ENCODE measurements around the gene RAB15. TPM values are rescaled to one million over a fixed set of nuclear protein-coding genes. Genes with fewer than 3 reads are reported as not detected.

The RAB15 gene
- total and polyA plus RNA-seq, 12 donors: 8.2 to 94.3 (median 31.6) TPM

- ATAC-seq (no peak), DNase-seq (no peak)
- Histone ChIP-seq H3K4me3 (no peak overlapping the region), H3K9me3 (no peaks in the 10 kb centered on the region), H3K27me3 (no peaks in the 10 kb centered on the region), H3K36me3 (peaks cover 0 to 81% (median 5%) of the 10 kb centered on the region in 9 donors), H3K27ac (no peak overlapping the region), H3K4me1 (peaks cover 0 to 33% (median 11%) of the 10 kb centered on the region in 9 donors)
- no peak for TF ChIP-seq CTCF (IDR thresholded peaks at IDR 0.05)
- intact Hi-C loops (cut with DNase I): no loop called here
- WGBS, 2 donors: 93 to 94% methylated on average over 12 of the region's 12 CpGs
Measured at GRCh38 chr14:64945431-64946178, 26.5 kb downstream of the RAB15 start.

DNA sequence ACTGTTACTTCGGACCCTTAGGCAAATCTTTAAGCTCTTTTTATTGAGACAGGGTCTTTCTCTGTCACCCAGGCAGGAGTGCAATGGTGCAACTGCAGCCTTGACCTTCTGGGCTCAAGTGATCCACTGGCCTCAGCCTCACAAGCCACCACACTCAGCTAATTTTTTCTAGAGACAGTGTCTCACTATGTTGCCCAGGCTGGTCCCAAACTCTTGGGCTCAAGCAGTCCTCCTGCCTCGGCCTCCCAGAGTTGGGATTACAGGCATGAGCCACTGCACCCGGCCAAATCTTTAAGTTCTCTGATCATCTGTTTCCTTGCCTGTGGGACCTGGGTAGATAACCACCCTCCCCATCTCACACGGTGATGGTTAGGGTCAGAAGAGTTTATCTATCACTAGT lies 27.3 kb downstream of the RAB15 start:
- 90 to 93% methylated on average over 4 of the region's 4 CpGs for WGBS, 2 donors
- Histone ChIP-seq H3K27me3 (no peaks in the 10 kb centered on the region), H3K27ac (no peak overlapping the region), H3K4me3 (no peak overlapping the region), H3K4me1 (peaks cover 0 to 28% (median 11%) of the 10 kb centered on the region in 9 donors), H3K9me3 (no peaks in the 10 kb centered on the region), H3K36me3 (peaks cover 0 to 84% (median 5%) of the 10 kb centered on the region in 9 donors)
- ATAC-seq: no peak
- intact Hi-C loops (cut with DNase I): no loop called here
- no peak for TF ChIP-seq CTCF (IDR thresholded peaks at IDR 0.05)
- DNase-seq: no peak

GRCh38 chr14:64944041-64944440 lies 28.1 kb downstream of the RAB15 start:
- Histone ChIP-seq H3K27ac (no peak overlapping the region), H3K27me3 (no peaks in the 10 kb centered on the region), H3K4me1 (peaks cover 0 to 20% (median 9%) of the 10 kb centered on the region in 9 donors), H3K36me3 (peaks cover 0 to 81% (median 5%) of the 10 kb centered on the region in 9 donors), H3K4me3 (no peak overlapping the region), H3K9me3 (no peaks in the 10 kb centered on the region)
- 77 to 93% methylated on average over 2 of the region's 2 CpGs for WGBS, 2 donors
- DNase-seq (no peak), ATAC-seq (peak in 2 of 8 donors; percentile 37 to 39)
- intact Hi-C loops (cut with DNase I): no loop called here
- no peak for TF ChIP-seq CTCF (IDR thresholded peaks at IDR 0.05)

- Histone ChIP-seq H3K27me3 (no peaks in the 10 kb centered on the region), H3K36me3 (peaks cover 0 to 81% (median 5%) of the 10 kb centered on the region in 9 donors), H3K27ac (no peak overlapping the region), H3K4me1 (peaks cover 0 to 15% (median 4%) of the 10 kb centered on the region in 9 donors), H3K9me3 (no peaks in the 10 kb centered on the region), H3K4me3 (no peak overlapping the region)
- no peak for ATAC-seq
- 83% methylated on average over 6 of the region's 6 CpGs for WGBS, 2 donors
- intact Hi-C loops (cut with DNase I): no loop called here
- TF ChIP-seq CTCF (IDR thresholded peaks at IDR 0.05): no peak
- DNase-seq: no peak
Measured at GRCh38 chr14:64943556-64943955, 28.6 kb downstream of the RAB15 start.
